K562 (cell line): ENCODE measurements around the gene ZNF385C. TPM values are rescaled to one million over a fixed set of nuclear protein-coding genes. Genes with fewer than 3 reads are reported as not detected.

Experiments
- ATAC-seq: fragments of 200-7000 bp; cut with Tn5 transposase; 3 replicates; pipeline ENCODE4 v1.9.1; 2020; ENCODE audit warnings: moderate library complexity
- BruUV-seq: library from RNA; stranded (reverse); fragments of 400-500 nt; replicated peaks from 2 replicates; lab custom pipeline; 2021; lab: Mats Ljungman, UMichigan
- CTCF ChIA-PET: fragments of 300-600 bp; formaldehyde crosslinking; extraction: SDS; loops from one replicate; lab custom pipeline; 2021; ENCODE audit warnings: low intra/inter-chr PET ratio; lab: Yijun Ruan, JAX
- POLR2A ChIA-PET: fragments of 300-600, 350-650 bp; sonication (Branson Sonifier 250); formaldehyde crosslinking; extraction: SDS; loops from one replicate; lab custom pipeline; 2021; ENCODE audit warnings: antibody characterized with exemption, inconsistent platforms; lab: Yijun Ruan, JAX
- DNase-seq, 4 experiments: peaks; one replicate each; pipeline versions ENCODE4 v3.0.0 to v3.0.0-alpha.2; 2011 to 2018; ENCODE audit warnings: low spot score in 3 of 4, mixed read lengths in 3 of 4; ENCODE audit errors: extremely low read depth in 1 of 4
- FAIRE-seq: peaks from 2 replicates; lab custom pipeline; 2011; peaks lifted over from hg19 to GRCh38; lab: Jason Lieb, UNC
- H2AFZ ChIP-seq: 2 replicates; pipeline ENCODE4 v1.6.0; 2011; ENCODE audit warnings: low read depth, low read length, control low read depth, inconsistent platforms
- H3K27ac ChIP-seq: fragments of 200-600 bp; 3 replicates; pipeline ENCODE4 v1.8.0; 2011; ENCODE audit warnings: low read depth, mild to moderate bottlenecking, control low read depth, inconsistent platforms, low read length, moderate library complexity, mixed read lengths; ENCODE audit errors: extremely low read depth
- H3K27me3 ChIP-seq, 2 experiments: fragments of 300-600 bp in 1 of 2; 2 replicates in 1 of 2; 3 replicates in 1 of 2; pipeline versions ENCODE4 v1.6.0 to v1.8.0; 2011; ENCODE audit warnings: inconsistent platforms in 2 of 2, low read length in 2 of 2, mild to moderate bottlenecking in 1 of 2, mixed read lengths in 1 of 2, moderate library complexity in 1 of 2; ENCODE audit not compliant: control insufficient read depth in 2 of 2, insufficient read depth in 2 of 2
- H3K36me3 ChIP-seq: fragments of 300-600 bp; 3 replicates; pipeline ENCODE4 v1.8.0; 2011; ENCODE audit warnings: mild to moderate bottlenecking, low read length, inconsistent platforms; ENCODE audit not compliant: control insufficient read depth, insufficient read depth
- H3K4me1 ChIP-seq, 2 experiments: fragments of 200-600 bp in 1 of 2; replicated peaks in 1 of 2; 2 replicates in 1 of 2; 3 replicates in 1 of 2; pipeline versions ENCODE4 v1.5.1 to v1.8.0; 2011; ENCODE audit warnings: inconsistent platforms in 2 of 2, low read length in 2 of 2, mild to moderate bottlenecking in 1 of 2, mixed read lengths in 1 of 2, moderate library complexity in 1 of 2; ENCODE audit not compliant: control insufficient read depth in 2 of 2, insufficient read depth in 2 of 2
- H3K4me2 ChIP-seq: 2 replicates; pipeline ENCODE4 v1.6.1; 2011; ENCODE audit warnings: low read length, control low read depth, inconsistent platforms, mixed read lengths; ENCODE audit not compliant: insufficient read depth
- H3K4me3 ChIP-seq: fragments of 200-600 bp; sonication (generic), shearing (Covaris generic); 2 replicates; pipeline ENCODE4 v1.5.1; 2016; ENCODE audit warnings: control low read depth, inconsistent platforms
- H3K79me2 ChIP-seq: fragments of 200-600 bp; 3 replicates; pipeline ENCODE4 v1.8.0; 2011; ENCODE audit warnings: low read length, inconsistent platforms; ENCODE audit not compliant: control insufficient read depth, insufficient read depth
- H3K9ac ChIP-seq, 2 experiments: 2 replicates each; pipeline versions ENCODE4 v1.6.0 to v1.6.1; 2011; ENCODE audit warnings: low read depth in 2 of 2, low read length in 2 of 2, control low read depth in 1 of 2, inconsistent platforms in 1 of 2, mild to moderate bottlenecking in 1 of 2, mixed read lengths in 1 of 2; ENCODE audit not compliant: insufficient read depth in 1 of 2
- H3K9me1 ChIP-seq: one replicate; pipeline ENCODE4 v1.6.0; 2011; ENCODE audit warnings: inconsistent platforms, mild to moderate bottlenecking, low read length, moderate library complexity; ENCODE audit not compliant: control insufficient read depth, insufficient read depth
- H3K9me3 ChIP-seq: replicated peaks from 2 replicates; pipeline ENCODE4 v1.5.1; 2011; ENCODE audit warnings: low read depth, low read length, inconsistent platforms; ENCODE audit not compliant: control insufficient read depth, insufficient read depth
- H4K20me1 ChIP-seq: replicated peaks from 2 replicates; pipeline ENCODE4 v1.6.1; 2011; ENCODE audit warnings: low read length, inconsistent platforms, mixed read lengths; ENCODE audit not compliant: control insufficient read depth, insufficient read depth
- BRD9 ChIP-seq: fragments of 450-650 bp; IDR thresholded peaks from 2 replicates; pipeline ENCODE4 v1.6.1; 2018; ENCODE audit warnings: low read depth; ENCODE audit not compliant: partially characterized antibody
- CBX2 ChIP-seq: fragments of 200-600 bp; sonication (generic); IDR thresholded peaks from one replicate; pipeline ENCODE4 v1.6.1; 2012; ENCODE audit warnings: mild to moderate bottlenecking, low read length, inconsistent platforms; ENCODE audit not compliant: insufficient read depth, poor library complexity, severe bottlenecking
- CBX3 ChIP-seq, 2 experiments: IDR thresholded peaks; 1 replicate in 1 of 2; 2 replicates in 1 of 2; pipeline ENCODE4 v1.6.1; 2012; ENCODE audit warnings: inconsistent platforms in 2 of 2, low read length in 2 of 2, borderline replicate concordance in 1 of 2, control low read depth in 1 of 2
- CREB1 ChIP-seq, 2 experiments: sonication (generic) in 1 of 2; formaldehyde crosslinking in 1 of 2; IDR thresholded peaks; 2 replicates each; pipeline versions ENCODE4 v1.6.1 to v1.8.0; 2012 to 2022; ENCODE audit warnings: inconsistent platforms in 1 of 2, mild to moderate bottlenecking in 1 of 2, missing genetic modification reagents in 1 of 2, moderate library complexity in 1 of 2
- FOXO4 ChIP-seq: fragments of 450-650 bp; formaldehyde crosslinking; IDR thresholded peaks from 2 replicates; pipeline ENCODE4 v1.4.0; 2020; ENCODE audit warnings: mild to moderate bottlenecking, moderate library complexity
- MXI1 ChIP-seq: IDR thresholded peaks from 2 replicates; pipeline ENCODE4 v1.6.1; 2011; ENCODE audit warnings: low read depth, mild to moderate bottlenecking, improper control_type of control experiment, low read length
- NR2C2 ChIP-seq, 2 experiments: fragments of 200-800 bp in 1 of 2; sonication (Bioruptor generic) in 1 of 2; sonication (generic) in 1 of 2; formaldehyde crosslinking in 1 of 2; IDR thresholded peaks; 2 replicates each; pipeline versions ENCODE4 v1.6.1 to v1.8.0; 2016 to 2022; ENCODE audit warnings: mild to moderate bottlenecking in 1 of 2, missing compliant biosample characterization in 1 of 2, missing genetic modification characterization in 1 of 2, missing genetic modification reagents in 1 of 2
- POLR2G ChIP-seq: fragments of 200-400 bp; formaldehyde crosslinking; IDR thresholded peaks from 2 replicates; pipeline ENCODE4 v1.6.1; 2017; ENCODE audit warnings: low read depth, mild to moderate bottlenecking, antibody characterized with exemption, low read length, moderate library complexity
- SMARCE1 ChIP-seq: fragments of 450-650 bp; IDR thresholded peaks from 2 replicates; pipeline ENCODE4 v1.7.1; 2016; ENCODE audit warnings: mild to moderate bottlenecking
- ZBTB1 ChIP-seq: sonication (generic); formaldehyde crosslinking; IDR thresholded peaks from 2 replicates; pipeline ENCODE4 v1.8.1; 2023; ENCODE audit warnings: missing genetic modification reagents, low read depth, mild to moderate bottlenecking, borderline replicate concordance
- WGBS: fragments of 100-300 bp; shearing (Covaris generic); methylation state at CpG from one replicate; pipeline ENCODE4 v1.1.6; 2016; ENCODE audit warnings: low coverage, mixed read lengths; ENCODE audit not compliant: insufficient coverage; ENCODE audit errors: missing lambda C conversion rate; 5-methylcytosine and 5-hydroxymethylcytosine counted together
- in situ Hi-C: fragments of 300-500 bp; cut with MboI; formaldehyde crosslinking; loops from 4 replicates; pipeline ENCODE4 v1.15.0; 2018; ENCODE audit warnings: inconsistent platforms, mixed read lengths
- intact Hi-C: fragments of 100-400 bp; cut with micrococcal nuclease; formaldehyde crosslinking; loops from 2 replicates; pipeline ENCODE4 v1.14.2; 2022
- polyA plus RNA-seq, 8 experiments: library from polyadenylated mRNA; depleted of rRNA in 4 of 8; stranded (reverse) in 5 of 8; unstranded in 3 of 8; fragments of >200 nt; fragmentation: Nextera tagmentation in 2 of 8; fragmentation: Illumina TruSeq in 1 of 8; extraction: Ambion mirVana in 2 of 8; extraction: Trizol in 1 of 8; gene quantifications; 2 replicates each; pipeline versions ENCODE4 v1.2.1 to v1.2.3, GENCODE V29; 2011 to 2014; ENCODE audit warnings: inconsistent platforms in 1 of 8, missing spikeins in 1 of 8
- total RNA-seq, 7 experiments: library from RNA; depleted of rRNA in 6 of 7; stranded (reverse); fragments of >200 nt in 6 of 7; fragmentation: Illumina TruSeq in 2 of 7; extraction: Trizol in 2 of 7; gene quantifications; 2 replicates each; pipeline versions ENCODE4 v1.2.1 to v1.2.3, GENCODE V29; 2011 to 2021; ENCODE audit warnings: low replicate concordance in 1 of 7
- TF ChIP-seq, protein P1 (sequence below): fragments of 250-450 bp; sonication (Bioruptor Pico); IDR thresholded peaks from 2 replicates; pipeline ENCODE4 v1.4.0; 2020; ENCODE audit warnings: mild to moderate bottlenecking, moderate library complexity
- TF ChIP-seq, protein P2 (sequence below): sonication (generic); formaldehyde crosslinking; IDR thresholded peaks from 2 replicates; pipeline ENCODE4 v1.8.0; 2022; ENCODE audit warnings: mild to moderate bottlenecking, missing genetic modification reagents

Gene ZNF385C
- total and polyA plus RNA-seq, 9 of the 15 experiments (the other 6 are each of a cell fraction or from before 2014, with no cell fraction given): 0.03 to 0.35 (median 0.18) TPM; not detected in 1

- WGBS: 2% methylated on average over 11 of the region's 11 CpGs
- CTCF ChIA-PET: no interaction called here
- H3K9me3 ChIP-seq: no peaks in the 10 kb centered on the region
- peak overlapping the region; percentile 91 for H3K4me2 ChIP-seq
- ATAC-seq: no peak; the same call in 2 of the 3 replicates
- H2AFZ ChIP-seq: peak overlapping the region; percentile 93
- H3K79me2 ChIP-seq: peaks cover 74% of the 10 kb centered on the region
- peaks cover 46% of the 10 kb centered on the region; the same call in 2 of the 3 replicates for H3K36me3 ChIP-seq
- BruUV-seq: TSS peak; percentile 27
- peak overlapping the region; percentile 86 for H3K4me3 ChIP-seq
- peaks cover 21 to 29% of the 10 kb centered on the region in 2 experiments; a peak in 4 of 5 replicates for H3K4me1 ChIP-seq
- no peaks in the 10 kb centered on the region for H3K9me1 ChIP-seq
- intact Hi-C loops (no loop called here), in situ Hi-C loops (no loop called here)
- FAIRE-seq: no peak
- H4K20me1 ChIP-seq: peaks cover 5% of the 10 kb centered on the region
- H3K9ac ChIP-seq: peak overlapping the region; percentile 97 to 99
- peak overlapping the region; percentile 98 for H3K27ac ChIP-seq
- POLR2A ChIA-PET: interaction anchor here (0.6 to 4.3 kb wide), 18 partner anchors 9 to 519 kb away, joined by 3 to 37 read pairs (median 4); partner anchors contain the start of genes ACLY and DHX58
- DNase-seq: peak in 1 of 4 experiments; percentile 54
- H3K27me3 ChIP-seq: no peaks in the 10 kb centered on the region
- TF ChIP-seq POLR2G (no peak), FOXO4 (CRISPR knock-in tag) (no peak), BRD9 (peak; percentile 7), CBX3 (IDR thresholded peaks at IDR 0.05; ENCODE audit: borderline replicate concordance in 1 of 2, low read length in 2 of 2) (no peak), MXI1 (0 out of 2 replicates have a peak, but pooled peaks have one; percentile 3), SMARCE1 (peak; percentile 35; the same call in 1 of the 2 replicates), CBX2 (no peak), NR2C2 (CRISPR knock-in tag; IDR thresholded peaks at IDR 0.05) (no peak), NR2C2 (tag; IDR thresholded peaks at IDR 0.05) (no peak; the same call in 1 of the 2 replicates), CREB1 (IDR thresholded peaks at IDR 0.05) (peak; percentile 8; the same call in 1 of the 2 replicates), CREB1 (CRISPR knock-in tag; IDR thresholded peaks at IDR 0.05) (no peak), ZBTB1 (CRISPR knock-in tag) (no peak)
- TF ChIP-seq, protein P1, sequence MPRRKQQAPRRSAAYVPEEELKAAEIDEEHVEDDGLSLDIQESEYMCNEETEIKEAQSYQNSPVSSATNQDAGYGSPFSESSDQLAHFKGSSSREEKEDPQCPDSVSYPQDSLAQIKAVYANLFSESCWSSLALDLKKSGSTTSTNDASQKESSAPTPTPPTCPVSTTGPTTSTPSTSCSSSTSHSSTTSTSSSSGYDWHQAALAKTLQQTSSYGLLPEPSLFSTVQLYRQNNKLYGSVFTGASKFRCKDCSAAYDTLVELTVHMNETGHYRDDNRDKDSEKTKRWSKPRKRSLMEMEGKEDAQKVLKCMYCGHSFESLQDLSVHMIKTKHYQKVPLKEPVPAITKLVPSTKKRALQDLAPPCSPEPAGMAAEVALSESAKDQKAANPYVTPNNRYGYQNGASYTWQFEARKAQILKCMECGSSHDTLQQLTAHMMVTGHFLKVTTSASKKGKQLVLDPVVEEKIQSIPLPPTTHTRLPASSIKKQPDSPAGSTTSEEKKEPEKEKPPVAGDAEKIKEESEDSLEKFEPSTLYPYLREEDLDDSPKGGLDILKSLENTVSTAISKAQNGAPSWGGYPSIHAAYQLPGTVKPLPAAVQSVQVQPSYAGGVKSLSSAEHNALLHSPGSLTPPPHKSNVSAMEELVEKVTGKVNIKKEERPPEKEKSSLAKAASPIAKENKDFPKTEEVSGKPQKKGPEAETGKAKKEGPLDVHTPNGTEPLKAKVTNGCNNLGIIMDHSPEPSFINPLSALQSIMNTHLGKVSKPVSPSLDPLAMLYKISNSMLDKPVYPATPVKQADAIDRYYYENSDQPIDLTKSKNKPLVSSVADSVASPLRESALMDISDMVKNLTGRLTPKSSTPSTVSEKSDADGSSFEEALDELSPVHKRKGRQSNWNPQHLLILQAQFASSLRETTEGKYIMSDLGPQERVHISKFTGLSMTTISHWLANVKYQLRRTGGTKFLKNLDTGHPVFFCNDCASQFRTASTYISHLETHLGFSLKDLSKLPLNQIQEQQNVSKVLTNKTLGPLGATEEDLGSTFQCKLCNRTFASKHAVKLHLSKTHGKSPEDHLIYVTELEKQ: no peak
- TF ChIP-seq, protein P2, sequence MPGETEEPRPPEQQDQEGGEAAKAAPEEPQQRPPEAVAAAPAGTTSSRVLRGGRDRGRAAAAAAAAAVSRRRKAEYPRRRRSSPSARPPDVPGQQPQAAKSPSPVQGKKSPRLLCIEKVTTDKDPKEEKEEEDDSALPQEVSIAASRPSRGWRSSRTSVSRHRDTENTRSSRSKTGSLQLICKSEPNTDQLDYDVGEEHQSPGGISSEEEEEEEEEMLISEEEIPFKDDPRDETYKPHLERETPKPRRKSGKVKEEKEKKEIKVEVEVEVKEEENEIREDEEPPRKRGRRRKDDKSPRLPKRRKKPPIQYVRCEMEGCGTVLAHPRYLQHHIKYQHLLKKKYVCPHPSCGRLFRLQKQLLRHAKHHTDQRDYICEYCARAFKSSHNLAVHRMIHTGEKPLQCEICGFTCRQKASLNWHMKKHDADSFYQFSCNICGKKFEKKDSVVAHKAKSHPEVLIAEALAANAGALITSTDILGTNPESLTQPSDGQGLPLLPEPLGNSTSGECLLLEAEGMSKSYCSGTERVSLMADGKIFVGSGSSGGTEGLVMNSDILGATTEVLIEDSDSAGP (CRISPR knock-in tag): no peak
Observed at GRCh38 chr17:42017866-42018200, 80.4 kb downstream of the ZNF385C start.
